CD4-positive, alpha-beta T cell treated with Interleukin-2 at 100 ng/mL for 4 hours (primary cell): ENCODE data around the gene CTRB1.

Experiments
- DNase-seq: peaks from one replicate; pipeline ENCODE4 v3.0.0-alpha.2; 2020; ENCODE audit warnings: low spot score

The CTRB1 gene

GRCh38 chr16:75218256-75219076 lies at the start of gene CTRB1:
TSS of gene CTRB1 (plus strand) at chr16:75218988. CDS start at chr16:75219008, 20 bp downstream.
- DNase-seq, result no peak

GRCh38 chr16:75169899-75170405 lies 48.8 kb upstream of the CTRB1 start:
- no peak for DNase-seq

- DNase-seq, result no peak
Observed at GRCh38 chr16:75172578-75172977, 46.2 kb upstream of the CTRB1 start.

DNA sequence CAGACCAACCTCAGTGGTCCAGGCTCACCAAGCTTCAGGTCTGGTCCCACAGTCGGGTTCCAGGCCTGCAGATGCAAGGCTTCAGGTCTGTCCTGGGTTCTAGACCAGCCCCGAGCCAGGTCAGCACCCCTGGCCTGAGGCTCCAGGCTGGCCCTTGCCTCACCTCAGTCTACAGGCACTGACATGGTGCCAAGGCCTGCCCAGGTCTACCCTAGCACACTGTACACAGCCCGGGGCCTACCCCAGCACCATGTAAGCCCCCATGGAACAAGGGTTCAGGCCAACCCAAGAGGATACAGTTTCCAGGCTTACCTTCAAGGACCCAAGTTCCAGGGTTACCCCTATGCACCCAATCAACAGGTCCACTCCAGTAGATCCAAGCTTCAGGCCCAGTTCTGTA lies 43.7 kb upstream of the CTRB1 start:
- DNase-seq, result no peak

DNA sequence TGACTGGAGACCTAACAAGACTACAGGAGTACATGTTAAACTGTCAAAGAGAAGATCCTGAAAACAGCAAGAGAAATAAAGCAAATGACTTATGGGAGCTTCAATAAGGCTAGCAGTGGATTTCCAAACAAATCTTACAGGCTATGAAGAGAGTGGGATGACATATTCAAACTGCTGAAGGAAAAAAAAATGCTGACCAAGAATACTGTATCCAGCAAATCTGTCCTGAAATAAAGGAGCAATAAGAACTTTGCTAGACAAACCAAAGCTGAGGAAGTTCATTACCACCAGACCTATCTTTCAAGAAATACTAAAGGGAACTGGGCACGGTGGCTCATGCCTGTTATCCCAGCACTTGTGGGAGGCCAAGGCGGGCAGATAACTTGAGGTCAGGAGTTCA lies 41.9 kb upstream of the CTRB1 start:
- no peak for DNase-seq

GRCh38 chr16:75179208-75179607 lies 39.6 kb upstream of the CTRB1 start:
- no peak for DNase-seq

DNA sequence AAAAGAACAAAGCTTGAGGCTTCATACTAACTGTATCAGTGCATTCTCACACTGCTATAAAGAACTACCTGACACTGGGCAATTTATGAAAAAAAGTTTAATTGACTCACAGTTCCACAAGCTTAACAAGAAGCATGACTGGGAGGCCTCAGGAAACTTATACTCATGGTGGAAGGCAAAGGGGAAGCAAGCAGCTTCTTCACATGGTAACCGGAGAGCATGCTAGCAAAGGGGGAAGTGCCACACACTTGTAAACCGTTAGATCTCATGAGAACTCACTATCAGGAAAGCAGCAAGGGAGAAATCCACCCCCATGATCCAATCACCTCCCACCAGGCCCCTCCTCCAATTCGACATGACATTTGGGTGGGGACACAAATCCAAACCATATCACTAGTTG lies 37.2 kb upstream of the CTRB1 start:
- no peak for DNase-seq

GRCh38 chr16:75188832-75189477 lies 29.8 kb upstream of the CTRB1 start:
- no peak for DNase-seq

GRCh38 chr16:75189638-75190245 lies 29.0 kb upstream of the CTRB1 start:
- no peak for DNase-seq

DNA sequence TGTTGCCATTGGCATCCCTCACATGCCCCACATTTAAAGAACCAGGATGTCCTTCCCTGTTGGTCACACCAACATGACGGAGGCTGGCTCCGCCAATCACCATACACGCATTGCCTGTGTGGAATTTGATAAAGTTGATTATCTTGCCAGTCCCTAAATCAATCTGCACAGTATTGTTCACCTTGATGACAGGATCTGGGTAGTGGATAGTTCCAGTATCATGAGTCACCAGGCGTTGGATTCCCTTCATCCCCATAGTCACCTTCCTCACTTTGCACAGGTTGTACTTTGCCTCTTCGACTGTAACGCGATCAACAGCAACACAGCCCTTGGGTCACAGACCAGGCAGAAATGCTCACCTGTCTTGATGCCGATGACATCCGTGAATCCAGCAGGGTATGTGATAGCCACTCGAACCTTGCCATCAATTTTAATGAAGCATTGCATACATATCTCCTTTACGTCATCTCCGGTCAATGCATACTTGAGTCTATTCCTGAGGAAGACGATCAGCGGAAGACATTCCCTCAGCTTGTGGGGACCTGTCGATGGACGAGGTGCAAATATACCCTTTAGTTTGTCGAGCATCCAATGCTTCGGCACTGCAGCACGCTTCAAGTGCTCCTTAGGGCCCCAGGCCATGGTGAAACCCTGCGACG lies 26.1 kb upstream of the CTRB1 start:
- no peak for DNase-seq

GRCh38 chr16:75193265-75193650 lies 25.5 kb upstream of the CTRB1 start:
- no peak for DNase-seq

DNA sequence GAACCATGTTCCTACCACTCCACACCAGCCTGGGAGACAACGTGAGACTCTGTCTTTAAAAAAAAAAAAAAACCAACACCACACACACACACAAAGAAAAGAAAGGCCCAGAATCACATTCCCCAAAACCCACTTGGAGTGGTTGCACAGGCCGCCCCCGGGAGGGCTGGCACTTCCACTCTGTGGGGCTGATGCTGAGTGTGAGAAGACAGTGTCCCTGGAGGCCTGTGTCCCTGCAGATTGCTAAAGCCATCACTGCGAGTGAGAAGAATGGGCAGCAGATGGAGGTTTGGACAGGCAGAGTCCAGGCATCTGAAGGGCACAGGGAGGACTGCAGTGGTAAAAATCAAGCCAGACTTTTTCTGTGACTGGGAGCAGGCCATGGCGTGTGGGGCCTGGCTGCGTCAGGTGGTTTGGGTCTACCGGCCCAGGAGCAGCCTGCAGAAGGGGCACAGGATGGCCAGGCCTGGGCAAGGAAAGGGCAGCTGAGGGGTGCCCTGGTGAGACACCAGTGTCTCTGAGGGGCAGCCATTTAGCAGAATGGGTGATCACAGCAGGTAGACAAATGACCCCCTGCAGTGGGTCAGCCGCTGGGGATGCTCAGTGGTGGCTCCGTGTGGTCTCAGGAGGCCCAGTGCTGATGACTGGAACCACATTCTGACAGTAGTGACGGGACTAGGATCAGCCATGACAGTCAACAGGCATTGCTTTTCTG lies 24.9 kb upstream of the CTRB1 start:
- no peak for DNase-seq

DNA sequence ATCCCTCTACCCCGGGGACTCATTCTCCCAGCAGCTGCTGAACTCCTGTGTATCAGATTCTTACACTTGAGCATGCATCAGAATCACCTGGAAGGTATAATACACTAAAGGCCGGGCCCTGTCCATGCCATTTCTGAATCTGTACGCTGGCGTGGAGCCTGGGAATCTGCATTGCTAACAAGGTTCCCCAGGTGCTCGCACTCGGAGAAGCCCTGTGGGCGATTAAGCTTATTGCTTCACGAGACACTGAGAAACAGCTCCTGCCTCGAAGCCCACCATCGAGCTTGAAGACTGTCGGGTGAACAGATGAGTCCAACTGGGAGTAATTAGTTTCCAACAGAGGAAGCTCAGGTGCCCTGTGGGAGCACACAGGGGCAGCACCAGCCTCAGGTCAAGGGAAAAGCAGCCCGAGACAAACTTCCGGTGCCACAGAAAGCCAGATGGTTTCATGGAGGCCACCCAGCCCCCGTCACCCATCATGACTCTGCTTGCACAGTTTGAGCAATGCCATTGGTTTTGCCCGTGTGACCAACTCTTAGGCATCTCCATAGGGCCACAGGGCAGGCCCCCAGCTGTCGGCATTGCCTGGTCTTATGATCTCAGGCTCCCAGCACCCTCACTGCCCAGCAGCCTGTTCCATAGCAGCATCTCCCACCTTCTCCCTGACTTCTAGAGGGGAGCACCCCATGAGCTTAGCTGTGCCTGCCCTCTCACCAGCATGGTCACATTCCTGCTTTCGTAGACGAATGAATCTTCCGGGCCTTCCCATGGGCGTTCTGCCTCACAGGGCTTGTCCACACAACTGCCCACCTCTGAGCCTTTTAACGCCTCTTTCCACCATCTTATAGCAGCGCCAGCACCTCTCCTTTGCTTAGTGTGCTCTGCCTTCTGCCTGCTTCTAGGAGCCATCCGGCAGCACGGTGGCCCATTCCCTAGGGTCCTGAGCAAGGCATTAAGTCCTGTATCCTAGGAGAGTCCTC lies 22.7 kb upstream of the CTRB1 start:
- no peak for DNase-seq

DNA sequence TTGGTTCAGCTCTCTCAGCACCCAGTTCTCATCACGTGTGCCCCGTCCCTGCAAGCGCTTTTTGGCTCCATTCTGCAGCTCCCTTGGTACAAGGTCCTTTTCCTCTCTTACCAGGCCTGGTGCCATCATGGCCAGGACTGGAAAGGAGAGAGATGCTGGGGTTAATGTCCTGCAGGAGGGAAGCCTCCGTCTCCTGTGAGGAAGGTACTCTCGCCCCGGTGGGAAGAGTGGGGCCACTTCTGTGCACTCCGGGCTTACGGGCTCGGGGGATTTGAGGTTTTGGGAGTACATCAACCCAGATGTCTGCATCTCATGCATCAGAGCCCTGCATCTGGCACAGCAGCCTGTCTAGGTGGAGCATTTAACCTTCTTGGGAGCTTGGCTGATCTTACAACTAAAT lies 22.0 kb upstream of the CTRB1 start:
- DNase-seq, result no peak

- DNase-seq, result no peak
Observed at GRCh38 chr16:75197522-75198134, 21.2 kb upstream of the CTRB1 start.

GRCh38 chr16:75198135-75198600 lies 20.6 kb upstream of the CTRB1 start:
- DNase-seq, result no peak

GRCh38 chr16:75202069-75202590 lies 16.7 kb upstream of the CTRB1 start:
- DNase-seq, result no peak

GRCh38 chr16:75203096-75203495 lies 15.7 kb upstream of the CTRB1 start:
- DNase-seq, result no peak

- DNase-seq, result no peak
Observed at GRCh38 chr16:75203667-75204409, 14.9 kb upstream of the CTRB1 start.
